GM18861 (cell line): ENCODE measurements around the gene GPC5.
"Not testable (repeated sequence)": the region's sequence is repeated elsewhere in the genome, so short reads cannot be mapped to it uniquely, and the experiment has no call there.

Experiments
- ATAC-seq: cut with Tn5 transposase; IDR thresholded peaks from one replicate; pipeline ENCODE4 v1.9.1; 2021; ENCODE audit not compliant: unreplicated experiment

GPC5 gene

GRCh38 chr13:91644806-91645205, 246.4 kb downstream of the GPC5 start:
- no peak for ATAC-seq

GRCh38 chr13:91647361-91647990, 249.1 kb downstream of the GPC5 start:
- no peak for ATAC-seq

- ATAC-seq: no peak
Observed at GRCh38 chr13:91648012-91648411, 249.6 kb downstream of the GPC5 start.

- no peak for ATAC-seq
Observed at GRCh38 chr13:91649456-91649855, 251.0 kb downstream of the GPC5 start.

GRCh38 chr13:91652404-91653301, 254.2 kb downstream of the GPC5 start:
- ATAC-seq: no peak

GRCh38 chr13:91655731-91656130, 257.3 kb downstream of the GPC5 start:
- no peak for ATAC-seq

- no peak for ATAC-seq
Observed at GRCh38 chr13:91657283-91657682, 258.9 kb downstream of the GPC5 start.

- peak; percentile 34 for ATAC-seq
Observed at GRCh38 chr13:91659256-91660075, 261.0 kb downstream of the GPC5 start.

- ATAC-seq: peak; percentile 31
Observed at GRCh38 chr13:91660076-91660415, 261.6 kb downstream of the GPC5 start.

- peak; percentile 82 for ATAC-seq
Observed at GRCh38 chr13:91661692-91662490, 263.5 kb downstream of the GPC5 start.

- no peak for ATAC-seq
Observed at GRCh38 chr13:91664039-91664438, 265.6 kb downstream of the GPC5 start.

GRCh38 chr13:91667486-91667885, 269.1 kb downstream of the GPC5 start:
- ATAC-seq: no peak

GRCh38 chr13:91668866-91669495, 270.6 kb downstream of the GPC5 start:
- no peak for ATAC-seq

- ATAC-seq: not testable (repeated sequence)
Observed at GRCh38 chr13:91674347-91674746, 275.9 kb downstream of the GPC5 start.

GRCh38 chr13:91684746-91685145, 286.3 kb downstream of the GPC5 start:
- ATAC-seq: no peak

- ATAC-seq: no peak
Observed at GRCh38 chr13:91690944-91691343, 292.5 kb downstream of the GPC5 start.

- no peak for ATAC-seq
Observed at GRCh38 chr13:91693466-91693865, 295.0 kb downstream of the GPC5 start.

- ATAC-seq: no peak
Observed at GRCh38 chr13:91698308-91698707, 299.9 kb downstream of the GPC5 start.

- ATAC-seq: no peak
Observed at GRCh38 chr13:91698767-91699166, 300.3 kb downstream of the GPC5 start.

GRCh38 chr13:91699863-91700262, 301.4 kb downstream of the GPC5 start:
- ATAC-seq: no peak
